Measurements from ENCODE around the gene LY6G5B.

- TF ChIP-seq CTCF (IDR thresholded peaks at IDR 0.05) = no peak
- TF ChIP-seq POLR2A (IDR thresholded peaks at IDR 0.05) = no peak
Observed at GRCh38 chr6:31722173-31722572, 52.4 kb downstream of the LY6G5B start.
